ENCODE data around the gene BTN1A1. TPM values are rescaled to one million over a fixed set of nuclear protein-coding genes. Genes with fewer than 3 reads are reported as not detected.

BTN1A1 gene
- total and polyA plus RNA-seq, 10 of the 15 experiments (the other 5 are each of a cell fraction or from before 2014, with no cell fraction given), result 0.05 to 2.2 (median 0.87) TPM

DNA sequence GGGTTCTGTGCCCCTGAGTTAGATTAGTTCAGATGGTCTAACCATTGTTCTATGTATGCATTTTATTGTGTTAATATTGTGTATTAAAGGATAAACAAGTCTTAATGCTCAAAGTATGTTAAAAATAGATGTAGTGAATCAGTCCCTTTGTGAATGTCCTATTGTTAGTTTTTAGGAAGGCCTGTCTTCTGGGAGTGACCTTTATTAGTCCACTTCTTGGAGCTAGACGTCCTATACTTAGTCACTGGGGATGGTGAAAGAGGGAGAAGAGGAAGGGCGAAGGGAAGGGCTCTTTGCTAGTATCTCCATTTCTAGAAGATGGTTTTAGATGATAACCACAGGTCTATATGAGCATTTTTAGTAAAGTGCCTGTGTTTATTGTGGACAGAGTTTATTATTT is 25.7 kb downstream of the BTN1A1 start:
- intact Hi-C loops (cut with micrococcal nuclease; ENCODE audit: unreplicated experiment), result no loop called here
- no TSS peak for BruUV-seq (replicated peaks)
- peaks cover 5% of the 10 kb centered on the region for H3K79me2 ChIP-seq (ENCODE audit: control insufficient read depth, insufficient read depth, low read length)

DNA sequence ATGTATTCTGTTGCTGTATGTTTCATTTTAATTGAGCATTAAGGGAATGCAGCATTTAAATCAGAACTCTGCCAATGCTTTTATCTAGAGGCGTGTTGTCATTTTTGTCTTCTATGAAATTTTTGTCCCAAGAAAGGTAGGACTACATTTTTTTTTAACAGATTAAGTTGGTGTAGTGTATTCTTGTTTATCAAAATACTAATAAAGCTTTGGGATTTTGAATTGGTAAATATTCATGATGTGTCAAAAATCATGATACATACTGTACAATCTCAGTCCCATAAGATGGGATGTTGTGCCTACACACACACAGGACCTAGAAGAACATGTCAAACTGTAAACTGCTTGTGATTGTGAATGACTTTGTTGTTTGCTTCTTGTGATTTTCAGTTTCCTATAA is 26.8 kb downstream of the BTN1A1 start:
- ChIA-PET SMC1A (ENCODE audit: uncharacterized antibody, unreplicated experiment) (interaction anchor here (0.9 kb wide), 1 partner anchor 10 kb away, joined by 3 read pairs; no protein-coding TSS in a partner anchor), RAD21 (ENCODE audit: unreplicated experiment) (interaction anchor here (0.9 to 1.1 kb wide), 2 partner anchors 43 to 195 kb away, joined by 3 read pairs; no protein-coding TSS in a partner anchor), POLR2A (interaction anchor here (0.7 to 1.4 kb wide), 3 partner anchors 13 to 87 kb away, joined by 3 to 5 read pairs (median 3); no protein-coding TSS in a partner anchor), CTCF (interaction anchor here (0.5 to 0.9 kb wide), 2 partner anchors 35 to 332 kb away, joined by 3 to 4 read pairs; no protein-coding TSS in a partner anchor)
- no peak overlapping the region for H3K27ac ChIP-seq (ENCODE audit: control insufficient read depth, insufficient read depth)
- H3K27me3 ChIP-seq (replicated peaks in 1 of 2; ENCODE audit: control insufficient read depth in 2 of 2, insufficient read depth in 2 of 2, low read length in 1 of 2), result no peaks in the 10 kb centered on the region
- no peak for FAIRE-seq
- WGBS (ENCODE audit: insufficient coverage, insufficient replicate concordance, low lambda C conversion rate, missing lambda C conversion rate), result 100% methylated on average over 1 of the region's 1 CpG
- no peak overlapping the region for H3K4me3 ChIP-seq
- TF ChIP-seq, protein P1, sequence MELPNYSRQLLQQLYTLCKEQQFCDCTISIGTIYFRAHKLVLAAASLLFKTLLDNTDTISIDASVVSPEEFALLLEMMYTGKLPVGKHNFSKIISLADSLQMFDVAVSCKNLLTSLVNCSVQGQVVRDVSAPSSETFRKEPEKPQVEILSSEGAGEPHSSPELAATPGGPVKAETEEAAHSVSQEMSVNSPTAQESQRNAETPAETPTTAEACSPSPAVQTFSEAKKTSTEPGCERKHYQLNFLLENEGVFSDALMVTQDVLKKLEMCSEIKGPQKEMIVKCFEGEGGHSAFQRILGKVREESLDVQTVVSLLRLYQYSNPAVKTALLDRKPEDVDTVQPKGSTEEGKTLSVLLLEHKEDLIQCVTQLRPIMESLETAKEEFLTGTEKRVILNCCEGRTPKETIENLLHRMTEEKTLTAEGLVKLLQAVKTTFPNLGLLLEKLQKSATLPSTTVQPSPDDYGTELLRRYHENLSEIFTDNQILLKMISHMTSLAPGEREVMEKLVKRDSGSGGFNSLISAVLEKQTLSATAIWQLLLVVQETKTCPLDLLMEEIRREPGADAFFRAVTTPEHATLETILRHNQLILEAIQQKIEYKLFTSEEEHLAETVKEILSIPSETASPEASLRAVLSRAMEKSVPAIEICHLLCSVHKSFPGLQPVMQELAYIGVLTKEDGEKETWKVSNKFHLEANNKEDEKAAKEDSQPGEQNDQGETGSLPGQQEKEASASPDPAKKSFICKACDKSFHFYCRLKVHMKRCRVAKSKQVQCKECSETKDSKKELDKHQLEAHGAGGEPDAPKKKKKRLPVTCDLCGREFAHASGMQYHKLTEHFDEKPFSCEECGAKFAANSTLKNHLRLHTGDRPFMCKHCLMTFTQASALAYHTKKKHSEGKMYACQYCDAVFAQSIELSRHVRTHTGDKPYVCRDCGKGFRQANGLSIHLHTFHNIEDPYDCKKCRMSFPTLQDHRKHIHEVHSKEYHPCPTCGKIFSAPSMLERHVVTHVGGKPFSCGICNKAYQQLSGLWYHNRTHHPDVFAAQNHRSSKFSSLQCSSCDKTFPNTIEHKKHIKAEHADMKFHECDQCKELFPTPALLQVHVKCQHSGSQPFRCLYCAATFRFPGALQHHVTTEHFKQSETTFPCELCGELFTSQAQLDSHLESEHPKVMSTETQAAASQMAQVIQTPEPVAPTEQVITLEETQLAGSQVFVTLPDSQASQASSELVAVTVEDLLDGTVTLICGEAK (IDR thresholded peaks at IDR 0.05; ENCODE audit: borderline replicate concordance), result peak; percentile 67
- TF ChIP-seq RUNX3 (IDR thresholded peaks at IDR 0.05; ENCODE audit: low read length), result no peak
- intact Hi-C loops (cut with micrococcal nuclease; ENCODE audit: unreplicated experiment), result no loop called here
- H3K9ac ChIP-seq (ENCODE audit: control insufficient read depth, insufficient read depth, low read length), result no peak overlapping the region
- no peak for ATAC-seq
- DNase-seq (ENCODE audit: low read depth, low spot score), result no peak
- H3K36me3 ChIP-seq (ENCODE audit: control insufficient read depth in 2 of 2, insufficient read depth in 2 of 2, low read length in 1 of 2), result no peaks in the 10 kb centered on the region
- no TSS peak for BruUV-seq (replicated peaks)
- peaks cover 5% of the 10 kb centered on the region for H3K79me2 ChIP-seq (ENCODE audit: control insufficient read depth, insufficient read depth, low read length)
- no peak overlapping the region for H3K4me2 ChIP-seq (ENCODE audit: control insufficient read depth, insufficient read depth)
- in situ Hi-C loops (cut with MboI), result no loop called here
- H4K20me1 ChIP-seq (ENCODE audit: control insufficient read depth, insufficient read depth), result no peaks in the 10 kb centered on the region
- H3K9me3 ChIP-seq (replicated peaks; ENCODE audit: control insufficient read depth, insufficient read depth, low read length), result no peaks in the 10 kb centered on the region
- no peaks in the 10 kb centered on the region for H3K4me1 ChIP-seq (ENCODE audit: control insufficient read depth, insufficient read depth, low read length)
- H2AFZ ChIP-seq (ENCODE audit: control insufficient read depth, low read depth, low read length), result no peak overlapping the region

More for the DNA sequence above, 25.7 kb downstream of the BTN1A1 start:
- H3K9ac ChIP-seq (ENCODE audit: control insufficient read depth, insufficient read depth, low read length), result no peak overlapping the region
- FAIRE-seq (no peak), DNase-seq (ENCODE audit: low read depth, low spot score) (no peak), ATAC-seq (no peak)
- H3K4me2 ChIP-seq (ENCODE audit: control insufficient read depth, insufficient read depth), result no peak overlapping the region
- no peak for TF ChIP-seq ASH2L (IDR thresholded peaks at IDR 0.05; ENCODE audit: borderline replicate concordance, low read depth)
- no peak for TF ChIP-seq IKZF1 (conservative IDR thresholded peaks at IDR 0.05)
- no peak for TF ChIP-seq SMAD5 (IDR thresholded peaks at IDR 0.05; ENCODE audit: low read depth)
- no peak for TF ChIP-seq ZNF384 (IDR thresholded peaks at IDR 0.05; ENCODE audit: borderline replicate concordance, low read depth, low read length)
- TF ChIP-seq SMAD1 (IDR thresholded peaks at IDR 0.05; ENCODE audit: low read depth, partially characterized antibody), result no peak
- no peak for TF ChIP-seq ESRRA (IDR thresholded peaks at IDR 0.05; ENCODE audit: low read length)
- no peak for TF ChIP-seq FOS (IDR thresholded peaks at IDR 0.05; ENCODE audit: borderline replicate concordance, extremely low read depth, insufficient read length)
- TF ChIP-seq CEBPB (IDR thresholded peaks at IDR 0.05; ENCODE audit: borderline replicate concordance in 1 of 2, low read depth in 2 of 2, low read length in 2 of 2), result no peak
- no peak for TF ChIP-seq RFX5 (IDR thresholded peaks at IDR 0.05; ENCODE audit: low read depth, low read length)
- in situ Hi-C loops (cut with MboI), result no loop called here
- CTCF ChIA-PET, result no interaction called here
- no peak overlapping the region for H3K4me3 ChIP-seq
- H4K20me1 ChIP-seq (ENCODE audit: control insufficient read depth, insufficient read depth), result no peaks in the 10 kb centered on the region
- SMC1A ChIA-PET (ENCODE audit: uncharacterized antibody, unreplicated experiment), result interaction anchor here (1.4 kb wide), 1 partner anchor 52 kb away, joined by 3 read pairs; no protein-coding TSS in a partner anchor
- no peaks in the 10 kb centered on the region for H3K36me3 ChIP-seq (ENCODE audit: control insufficient read depth in 2 of 2, insufficient read depth in 2 of 2, low read length in 1 of 2)
- 94% methylated on average over 2 of the region's 2 CpGs for WGBS (ENCODE audit: insufficient coverage, insufficient replicate concordance, low lambda C conversion rate, missing lambda C conversion rate)
- H3K4me1 ChIP-seq (ENCODE audit: control insufficient read depth, insufficient read depth, low read length), result no peaks in the 10 kb centered on the region
- H3K27ac ChIP-seq (ENCODE audit: control insufficient read depth, insufficient read depth), result no peak overlapping the region
- H3K27me3 ChIP-seq (replicated peaks in 1 of 2; ENCODE audit: control insufficient read depth in 2 of 2, insufficient read depth in 2 of 2, low read length in 1 of 2), result no peaks in the 10 kb centered on the region
- POLR2A ChIA-PET, result interaction anchor here (0.6 kb wide), 1 partner anchor 15 kb away, joined by 3 read pairs; no protein-coding TSS in a partner anchor
- H3K9me3 ChIP-seq (replicated peaks; ENCODE audit: control insufficient read depth, insufficient read depth, low read length), result no peaks in the 10 kb centered on the region
- RAD21 ChIA-PET (ENCODE audit: unreplicated experiment), result no interaction called here
- no peak overlapping the region for H2AFZ ChIP-seq (ENCODE audit: control insufficient read depth, low read depth, low read length)

All from GM12878 (cell line).